ENCODE data around the gene ATP13A3. TPM values are rescaled to one million over a fixed set of nuclear protein-coding genes. Genes with fewer than 3 reads are reported as not detected.

ATP13A3 gene
- total and polyA plus RNA-seq, 9 of the 15 experiments (the other 6 are each of a cell fraction or from before 2014, with no cell fraction given): 16.6 to 135 (median 86.6) TPM

DNA sequence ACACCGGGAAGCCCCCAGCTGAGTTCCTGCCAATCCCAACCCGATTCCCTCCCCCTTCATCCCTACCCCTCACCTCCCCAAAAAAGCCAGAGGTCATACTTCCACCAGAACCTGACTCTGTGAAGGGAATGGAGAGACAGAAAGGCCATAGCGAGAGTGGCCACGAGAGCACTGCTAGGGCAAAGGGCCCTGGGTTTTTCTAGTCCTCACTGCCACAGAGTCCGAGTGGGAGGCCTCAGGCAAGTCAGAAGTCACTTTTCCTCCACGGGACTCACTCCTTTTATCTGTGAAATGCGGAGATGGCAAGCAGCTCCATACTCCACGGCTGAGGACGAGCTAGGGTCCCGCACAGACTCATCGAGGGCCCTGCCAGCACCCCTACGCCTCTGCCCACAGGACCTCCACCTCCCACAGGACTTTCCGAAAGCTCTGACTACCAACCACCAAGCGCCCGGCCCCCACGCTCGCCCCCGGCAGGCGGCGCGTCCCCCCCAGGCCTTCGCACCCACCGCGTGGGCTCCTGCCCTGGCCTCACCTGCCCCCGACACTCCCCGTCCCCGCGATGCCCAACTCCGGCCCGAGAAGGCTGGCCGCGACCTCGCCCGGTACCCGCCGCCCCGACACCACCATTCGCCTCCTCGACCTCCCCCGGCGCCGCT, 792 bp downstream of the ATP13A3 start (continued):
- TF ChIP-seq, protein P1, sequence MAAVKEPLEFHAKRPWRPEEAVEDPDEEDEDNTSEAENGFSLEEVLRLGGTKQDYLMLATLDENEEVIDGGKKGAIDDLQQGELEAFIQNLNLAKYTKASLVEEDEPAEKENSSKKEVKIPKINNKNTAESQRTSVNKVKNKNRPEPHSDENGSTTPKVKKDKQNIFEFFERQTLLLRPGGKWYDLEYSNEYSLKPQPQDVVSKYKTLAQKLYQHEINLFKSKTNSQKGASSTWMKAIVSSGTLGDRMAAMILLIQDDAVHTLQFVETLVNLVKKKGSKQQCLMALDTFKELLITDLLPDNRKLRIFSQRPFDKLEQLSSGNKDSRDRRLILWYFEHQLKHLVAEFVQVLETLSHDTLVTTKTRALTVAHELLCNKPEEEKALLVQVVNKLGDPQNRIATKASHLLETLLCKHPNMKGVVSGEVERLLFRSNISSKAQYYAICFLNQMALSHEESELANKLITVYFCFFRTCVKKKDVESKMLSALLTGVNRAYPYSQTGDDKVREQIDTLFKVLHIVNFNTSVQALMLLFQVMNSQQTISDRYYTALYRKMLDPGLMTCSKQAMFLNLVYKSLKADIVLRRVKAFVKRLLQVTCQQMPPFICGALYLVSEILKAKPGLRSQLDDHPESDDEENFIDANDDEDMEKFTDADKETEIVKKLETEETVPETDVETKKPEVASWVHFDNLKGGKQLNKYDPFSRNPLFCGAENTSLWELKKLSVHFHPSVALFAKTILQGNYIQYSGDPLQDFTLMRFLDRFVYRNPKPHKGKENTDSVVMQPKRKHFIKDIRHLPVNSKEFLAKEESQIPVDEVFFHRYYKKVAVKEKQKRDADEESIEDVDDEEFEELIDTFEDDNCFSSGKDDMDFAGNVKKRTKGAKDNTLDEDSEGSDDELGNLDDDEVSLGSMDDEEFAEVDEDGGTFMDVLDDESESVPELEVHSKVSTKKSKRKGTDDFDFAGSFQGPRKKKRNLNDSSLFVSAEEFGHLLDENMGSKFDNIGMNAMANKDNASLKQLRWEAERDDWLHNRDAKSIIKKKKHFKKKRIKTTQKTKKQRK (IDR thresholded peaks at IDR 0.05; ENCODE audit: borderline replicate concordance, low read depth, low read length): no peak
- TF ChIP-seq, protein P2, sequence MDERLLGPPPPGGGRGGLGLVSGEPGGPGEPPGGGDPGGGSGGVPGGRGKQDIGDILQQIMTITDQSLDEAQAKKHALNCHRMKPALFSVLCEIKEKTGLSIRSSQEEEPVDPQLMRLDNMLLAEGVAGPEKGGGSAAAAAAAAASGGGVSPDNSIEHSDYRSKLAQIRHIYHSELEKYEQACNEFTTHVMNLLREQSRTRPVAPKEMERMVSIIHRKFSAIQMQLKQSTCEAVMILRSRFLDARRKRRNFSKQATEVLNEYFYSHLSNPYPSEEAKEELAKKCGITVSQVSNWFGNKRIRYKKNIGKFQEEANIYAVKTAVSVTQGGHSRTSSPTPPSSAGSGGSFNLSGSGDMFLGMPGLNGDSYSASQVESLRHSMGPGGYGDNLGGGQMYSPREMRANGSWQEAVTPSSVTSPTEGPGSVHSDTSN (CRISPR knock-in tag; IDR thresholded peaks at IDR 0.05; ENCODE audit: low read depth): no peak
- TF ChIP-seq, protein P2 (tag; conservative IDR thresholded peaks at IDR 0.05; ENCODE audit: low read depth): no peak
- TF ChIP-seq ZFX (CRISPR knock-in tag; IDR thresholded peaks at IDR 0.05) (peak; percentile 61; the same call in 1 of the 2 replicates), TAF1 (IDR thresholded peaks at IDR 0.05; ENCODE audit: control insufficient read depth, extremely low read depth, insufficient read depth, low read length, severe bottlenecking) (no peak), ETV5 (CRISPR knock-in tag; IDR thresholded peaks at IDR 0.05; ENCODE audit: low read depth) (no peak), DMBX1 (CRISPR knock-in tag; IDR thresholded peaks at IDR 0.05; ENCODE audit: borderline replicate concordance) (no peak), CTBP1 (IDR thresholded peaks at IDR 0.05; ENCODE audit: borderline replicate concordance) (0 out of 2 replicates have a peak, but pooled peaks have one; percentile 20)
- TF ChIP-seq, protein P3, sequence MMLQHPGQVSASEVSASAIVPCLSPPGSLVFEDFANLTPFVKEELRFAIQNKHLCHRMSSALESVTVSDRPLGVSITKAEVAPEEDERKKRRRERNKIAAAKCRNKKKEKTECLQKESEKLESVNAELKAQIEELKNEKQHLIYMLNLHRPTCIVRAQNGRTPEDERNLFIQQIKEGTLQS (IDR thresholded peaks at IDR 0.05): no peak
- TF ChIP-seq, protein P3 (CRISPR knock-in tag; conservative IDR thresholded peaks at IDR 0.05): no peak
- TF ChIP-seq, protein P4, sequence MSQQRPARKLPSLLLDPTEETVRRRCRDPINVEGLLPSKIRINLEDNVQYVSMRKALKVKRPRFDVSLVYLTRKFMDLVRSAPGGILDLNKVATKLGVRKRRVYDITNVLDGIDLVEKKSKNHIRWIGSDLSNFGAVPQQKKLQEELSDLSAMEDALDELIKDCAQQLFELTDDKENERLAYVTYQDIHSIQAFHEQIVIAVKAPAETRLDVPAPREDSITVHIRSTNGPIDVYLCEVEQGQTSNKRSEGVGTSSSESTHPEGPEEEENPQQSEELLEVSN (IDR thresholded peaks at IDR 0.05; ENCODE audit: borderline replicate concordance in 1 of 2, extremely low read depth in 1 of 2, insufficient read depth in 1 of 2, insufficient read length in 1 of 2, low read depth in 1 of 2, low read length in 1 of 2, poor library complexity in 1 of 2, severe bottlenecking in 1 of 2): peak; percentile 62 to 66
- TF ChIP-seq, protein P5, sequence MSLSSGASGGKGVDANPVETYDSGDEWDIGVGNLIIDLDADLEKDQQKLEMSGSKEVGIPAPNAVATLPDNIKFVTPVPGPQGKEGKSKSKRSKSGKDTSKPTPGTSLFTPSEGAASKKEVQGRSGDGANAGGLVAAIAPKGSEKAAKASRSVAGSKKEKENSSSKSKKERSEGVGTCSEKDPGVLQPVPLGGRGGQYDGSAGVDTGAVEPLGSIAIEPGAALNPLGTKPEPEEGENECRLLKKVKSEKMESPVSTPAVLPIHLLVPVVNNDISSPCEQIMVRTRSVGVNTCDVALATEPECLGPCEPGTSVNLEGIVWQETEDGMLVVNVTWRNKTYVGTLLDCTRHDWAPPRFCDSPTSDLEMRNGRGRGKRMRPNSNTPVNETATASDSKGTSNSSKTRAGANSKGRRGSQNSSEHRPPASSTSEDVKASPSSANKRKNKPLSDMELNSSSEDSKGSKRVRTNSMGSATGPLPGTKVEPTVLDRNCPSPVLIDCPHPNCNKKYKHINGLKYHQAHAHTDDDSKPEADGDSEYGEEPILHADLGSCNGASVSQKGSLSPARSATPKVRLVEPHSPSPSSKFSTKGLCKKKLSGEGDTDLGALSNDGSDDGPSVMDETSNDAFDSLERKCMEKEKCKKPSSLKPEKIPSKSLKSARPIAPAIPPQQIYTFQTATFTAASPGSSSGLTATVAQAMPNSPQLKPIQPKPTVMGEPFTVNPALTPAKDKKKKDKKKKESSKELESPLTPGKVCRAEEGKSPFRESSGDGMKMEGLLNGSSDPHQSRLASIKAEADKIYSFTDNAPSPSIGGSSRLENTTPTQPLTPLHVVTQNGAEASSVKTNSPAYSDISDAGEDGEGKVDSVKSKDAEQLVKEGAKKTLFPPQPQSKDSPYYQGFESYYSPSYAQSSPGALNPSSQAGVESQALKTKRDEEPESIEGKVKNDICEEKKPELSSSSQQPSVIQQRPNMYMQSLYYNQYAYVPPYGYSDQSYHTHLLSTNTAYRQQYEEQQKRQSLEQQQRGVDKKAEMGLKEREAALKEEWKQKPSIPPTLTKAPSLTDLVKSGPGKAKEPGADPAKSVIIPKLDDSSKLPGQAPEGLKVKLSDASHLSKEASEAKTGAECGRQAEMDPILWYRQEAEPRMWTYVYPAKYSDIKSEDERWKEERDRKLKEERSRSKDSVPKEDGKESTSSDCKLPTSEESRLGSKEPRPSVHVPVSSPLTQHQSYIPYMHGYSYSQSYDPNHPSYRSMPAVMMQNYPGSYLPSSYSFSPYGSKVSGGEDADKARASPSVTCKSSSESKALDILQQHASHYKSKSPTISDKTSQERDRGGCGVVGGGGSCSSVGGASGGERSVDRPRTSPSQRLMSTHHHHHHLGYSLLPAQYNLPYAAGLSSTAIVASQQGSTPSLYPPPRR (CRISPR knock-in tag; IDR thresholded peaks at IDR 0.05; ENCODE audit: borderline replicate concordance): no peak
